Psoas muscle (tissue), 8 donors: ENCODE data around the gene TMEM143. TPM values are rescaled to one million over a fixed set of nuclear protein-coding genes. Genes with fewer than 3 reads are reported as not detected.
A peak's percentile ranks its signal among the peaks of the same experiment; 100 is the strongest.

Experiments
- ATAC-seq, 4 donors: fragments of 200-7000 bp; cut with Tn5 transposase; one replicate each; pipeline ENCODE4 v1.9.1; 2020; ENCODE audit warnings: moderate library complexity in 3 of 4, mild to moderate bottlenecking in 2 of 4
- DNase-seq, 2 donors: peaks; one replicate each; pipeline ENCODE4 v3.0.0-alpha.2; 2020
- H3K27ac ChIP-seq: fragments of 200-600 bp; one replicate; pipeline ENCODE4 v1.8.0; 2022
- H3K27me3 ChIP-seq, 3 donors: fragments of 200-600 bp in 1 of 3; one replicate each; pipeline versions ENCODE4 v1.6.1 to v1.8.0; 2013 to 2022; ENCODE audit warnings: low read length in 2 of 3, mild to moderate bottlenecking in 2 of 3, moderate library complexity in 1 of 3; ENCODE audit not compliant: insufficient read depth in 3 of 3
- H3K36me3 ChIP-seq, 2 donors: fragments of 200-600 bp in 1 of 2; one replicate each; pipeline versions ENCODE4 v1.6.1 to v1.8.0; 2013 to 2022; ENCODE audit warnings: low read depth in 1 of 2, mild to moderate bottlenecking in 1 of 2, moderate library complexity in 1 of 2; ENCODE audit not compliant: insufficient read depth in 1 of 2
- H3K4me1 ChIP-seq: fragments of 200-600 bp; one replicate; pipeline ENCODE4 v1.8.0; 2022
- H3K4me3 ChIP-seq: fragments of 200-600 bp; one replicate; pipeline ENCODE4 v1.8.0; 2022; ENCODE audit warnings: mild to moderate bottlenecking
- H3K9me3 ChIP-seq: fragments of 200-600 bp; one replicate; pipeline ENCODE4 v1.8.0; 2022
- CTCF ChIP-seq: fragments of 200-600 bp; IDR thresholded peaks from one replicate; pipeline ENCODE4 v1.8.0; 2022; ENCODE audit warnings: antibody characterized with exemption
- WGBS, 3 donors: extraction: QIAGEN DNeasy Blood & Tissue Kit; methylation state at CpG; one replicate each; pipeline versions ENCODE4 v1.1.6 to v1.1.7; 2013; 5-methylcytosine and 5-hydroxymethylcytosine counted together
- intact Hi-C, 2 donors: fragments of 100-400 bp; cut with DNase I; formaldehyde crosslinking; loops; one replicate each; pipeline versions ENCODE4 v1.11.0 to v1.14.2; 2022
- polyA plus RNA-seq, 3 donors: library from polyadenylated mRNA; stranded (reverse); fragments of 200-250 nt; gene quantifications; one replicate each; pipeline ENCODE4 v1.2.3, GENCODE V29; 2013
- total RNA-seq, 4 donors: library from RNA; stranded (reverse); fragmentation: NEBNext Ultra II Directional in 2 of 4; extraction: Animal tissue kit (Norgen Biotek cat#: 25700) in 2 of 4; gene quantifications; one replicate each; pipeline versions ENCODE4 v1.2.1 to v1.2.4, GENCODE V29; 2021 to 2023
- donor health status: healthy with polysubstance abuse.
- donor health status: DM: no; HTN: no; CAD: no; lungs with moderate emphysema.
- donor health status: Bipolar disorder and iron deficiency.
- donor health status: healthy.
- donor health status: DM: yes; HTN: yes; CAD: no.
- donor health status: DM: no; HTN: no; CAD: no.
- donor health status: DM: no; HTN: no; CAD: no.
- donor health status: DM: yes; HTN: yes; CAD: no.

Gene TMEM143
- total and polyA plus RNA-seq, 7 donors = 17.1 to 65.1 (median 52.0) TPM

- H3K27ac ChIP-seq = peak overlapping the region; percentile 92
- WGBS, 3 donors = 3 to 4% (median 3%) methylated on average over 26 of the region's 26 CpGs
- peak; percentile 95 to 97 for DNase-seq
- H3K4me3 ChIP-seq = peak overlapping the region; percentile 80
- peaks cover 4% of the 10 kb centered on the region for H3K4me1 ChIP-seq
- no peak for TF ChIP-seq CTCF
- peak; percentile 87 to 92 (median 90) for ATAC-seq
- H3K36me3 ChIP-seq = peaks cover 0 to 17% of the 10 kb centered on the region in 2 donors
- intact Hi-C loops = no loop called here
- no peaks in the 10 kb centered on the region for H3K9me3 ChIP-seq
- no peaks in the 10 kb centered on the region for H3K27me3 ChIP-seq
Measured at GRCh38 chr19:48362716-48363499, 832 bp downstream of the TMEM143 start.

GRCh38 chr19:48361912-48362311 lies 1.8 kb downstream of the TMEM143 start:
- ATAC-seq = no peak
- Histone ChIP-seq H3K36me3 (peaks cover 0 to 17% of the 10 kb centered on the region in 2 donors), H3K27me3 (no peaks in the 10 kb centered on the region), H3K4me3 (no peak overlapping the region), H3K4me1 (peaks cover 4% of the 10 kb centered on the region), H3K27ac (no peak overlapping the region), H3K9me3 (no peaks in the 10 kb centered on the region)
- DNase-seq = no peak
- intact Hi-C loops = no loop called here
- WGBS, 3 donors = 95 to 97% (median 96%) methylated on average over 3 of the region's 3 CpGs
- no peak for TF ChIP-seq CTCF

GRCh38 chr19:48359123-48359522 lies 4.6 kb downstream of the TMEM143 start:
- H3K4me3 ChIP-seq = no peak overlapping the region
- intact Hi-C loops = no loop called here
- H3K36me3 ChIP-seq = peaks cover 0 to 20% of the 10 kb centered on the region in 2 donors
- WGBS, 3 donors = 91 to 93% (median 92%) methylated on average over 5 of the region's 5 CpGs
- DNase-seq = no peak
- H3K4me1 ChIP-seq = no peaks in the 10 kb centered on the region
- no peaks in the 10 kb centered on the region for H3K9me3 ChIP-seq
- TF ChIP-seq CTCF = no peak
- H3K27ac ChIP-seq = no peak overlapping the region
- no peak for ATAC-seq
- no peaks in the 10 kb centered on the region for H3K27me3 ChIP-seq

- TF ChIP-seq CTCF = no peak
- no peak for ATAC-seq
- peaks cover 0 to 11% of the 10 kb centered on the region in 2 donors for H3K36me3 ChIP-seq
- WGBS, 3 donors = 86 to 88% (median 87%) methylated on average over 12 of the region's 12 CpGs
- no peaks in the 10 kb centered on the region for H3K4me1 ChIP-seq
- DNase-seq = no peak
- H3K27ac ChIP-seq = no peak overlapping the region
- intact Hi-C loops = no loop called here
- no peaks in the 10 kb centered on the region for H3K9me3 ChIP-seq
- H3K27me3 ChIP-seq = no peaks in the 10 kb centered on the region
- H3K4me3 ChIP-seq = no peak overlapping the region
Measured at GRCh38 chr19:48355365-48355954, 8.3 kb downstream of the TMEM143 start.
